NCI-H2029 (cell line): ENCODE measurements around the gene KCTD7.
A peak's percentile ranks its signal among the peaks of the same experiment; 100 is the strongest.
"Not testable (repeated sequence)": the region's sequence is repeated elsewhere in the genome, so short reads cannot be mapped to it uniquely, and the experiment has no call there.

Experiments
- DNase-seq: peaks from one replicate; lab custom pipeline; 2025; lab: John Stamatoyannopoulos, UW

KCTD7 gene

GRCh38 chr7:66628361-66629221 is at the start of gene KCTD7:
TSS of gene KCTD7 (plus strand) at chr7:66628881. CDS start at chr7:66629065, 184 bp downstream.
- peak; percentile 96 for DNase-seq

- DNase-seq, result not testable (repeated sequence)
Observed at GRCh38 chr7:66580380-66580779, 48.3 kb upstream of the KCTD7 start.

GRCh38 chr7:66582816-66583489 is 45.7 kb upstream of the KCTD7 start:
- DNase-seq, result not testable (repeated sequence)

DNA sequence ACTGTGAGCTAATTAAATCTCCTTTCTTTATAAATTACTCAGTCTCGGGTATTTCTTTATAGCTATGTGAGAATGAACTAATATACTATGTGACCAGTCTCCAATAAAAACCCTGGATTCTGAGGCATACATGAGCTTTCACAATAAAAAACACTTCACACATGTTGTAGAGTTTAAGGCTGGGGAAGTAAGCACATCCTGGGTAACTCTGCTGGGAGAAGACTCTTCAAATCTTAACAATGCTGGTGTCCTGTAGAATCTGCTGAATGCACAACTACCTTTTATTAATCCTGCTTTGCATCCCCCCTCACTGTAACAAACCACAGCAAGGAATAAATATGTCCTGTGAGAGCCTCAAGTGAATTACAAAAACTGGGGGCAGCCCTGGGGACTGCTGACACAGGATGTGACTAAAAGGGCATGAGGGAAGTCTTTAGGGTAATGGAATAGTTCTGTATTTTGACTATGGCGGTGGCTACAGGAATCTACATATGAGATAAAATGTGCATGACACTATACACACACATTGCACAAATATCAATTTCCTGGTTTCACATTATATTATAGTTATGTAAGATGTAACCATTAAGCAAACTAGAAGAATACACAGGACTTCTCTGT is 45.1 kb upstream of the KCTD7 start:
- DNase-seq, result no peak

GRCh38 chr7:66586181-66586580 is 42.5 kb upstream of the KCTD7 start:
- no peak for DNase-seq

DNA sequence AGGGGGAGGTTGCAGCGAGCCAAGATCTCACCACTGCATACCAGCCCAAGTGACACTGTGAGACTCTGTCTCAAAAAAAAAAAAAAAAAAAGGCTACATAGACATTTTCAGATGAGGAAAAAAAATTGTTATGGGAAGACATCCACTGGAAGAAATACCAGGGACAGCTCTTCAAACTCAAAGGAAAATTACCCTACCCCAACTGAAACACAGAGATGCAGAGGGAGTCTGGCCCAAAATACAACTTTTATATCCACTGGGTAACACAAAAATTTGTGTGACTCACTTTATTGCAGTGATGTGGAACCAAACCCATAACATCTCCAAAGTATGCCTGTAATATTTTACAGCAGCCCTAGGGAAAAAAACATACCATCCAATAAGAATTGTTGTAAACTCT is 40.5 kb upstream of the KCTD7 start:
- DNase-seq, result not testable (repeated sequence)

- DNase-seq, result not testable (repeated sequence)
Observed at GRCh38 chr7:66588856-66589570, 39.7 kb upstream of the KCTD7 start.

GRCh38 chr7:66590302-66591057 is 38.2 kb upstream of the KCTD7 start:
- not testable (repeated sequence) for DNase-seq

- DNase-seq, result not testable (repeated sequence)
Observed at GRCh38 chr7:66591058-66591798, 37.5 kb upstream of the KCTD7 start.

DNA sequence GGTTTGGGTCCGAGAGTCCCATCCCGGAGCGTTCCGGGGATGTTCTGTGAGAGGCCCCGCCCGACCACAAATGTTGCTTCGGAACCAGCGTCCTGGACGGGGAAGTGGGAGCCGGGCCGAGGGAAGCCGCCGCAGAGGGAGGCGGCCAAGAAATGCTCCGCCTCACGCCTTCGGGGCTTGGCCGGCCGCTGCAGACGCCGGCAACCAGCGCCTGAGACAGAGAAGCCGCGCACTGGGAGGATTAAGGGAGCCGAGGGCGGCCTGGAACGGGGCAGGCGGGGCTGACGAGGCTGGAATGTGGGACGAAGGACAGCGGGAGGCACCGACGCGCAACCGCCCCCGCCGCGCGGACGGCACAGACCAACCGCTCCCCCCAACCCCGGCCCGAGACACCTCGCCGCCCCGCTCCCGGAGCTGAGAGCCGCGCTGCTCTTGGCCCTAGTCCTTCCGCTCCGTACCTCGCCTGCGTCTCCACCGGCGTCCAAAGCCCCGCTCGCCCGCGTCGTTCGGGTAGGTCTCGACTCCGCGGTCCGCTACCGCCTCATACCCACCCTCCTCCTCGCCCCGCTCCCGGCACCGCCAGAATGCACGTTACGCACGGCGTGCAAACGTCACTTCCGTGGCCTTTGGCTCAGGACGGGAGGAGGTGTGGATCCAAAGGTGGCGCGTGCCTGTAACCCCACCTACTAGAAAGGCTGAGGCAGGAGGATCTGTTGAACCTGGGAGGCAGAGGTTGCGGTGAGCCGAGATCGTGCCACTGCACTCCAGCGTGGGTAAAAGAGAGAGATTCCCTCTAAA is 36.7 kb upstream of the KCTD7 start:
- DNase-seq, result peak; percentile 96

GRCh38 chr7:66592597-66593146 is 36.0 kb upstream of the KCTD7 start:
- DNase-seq, result not testable (repeated sequence)

- DNase-seq, result not testable (repeated sequence)
Observed at GRCh38 chr7:66594082-66594481, 34.6 kb upstream of the KCTD7 start.

DNA sequence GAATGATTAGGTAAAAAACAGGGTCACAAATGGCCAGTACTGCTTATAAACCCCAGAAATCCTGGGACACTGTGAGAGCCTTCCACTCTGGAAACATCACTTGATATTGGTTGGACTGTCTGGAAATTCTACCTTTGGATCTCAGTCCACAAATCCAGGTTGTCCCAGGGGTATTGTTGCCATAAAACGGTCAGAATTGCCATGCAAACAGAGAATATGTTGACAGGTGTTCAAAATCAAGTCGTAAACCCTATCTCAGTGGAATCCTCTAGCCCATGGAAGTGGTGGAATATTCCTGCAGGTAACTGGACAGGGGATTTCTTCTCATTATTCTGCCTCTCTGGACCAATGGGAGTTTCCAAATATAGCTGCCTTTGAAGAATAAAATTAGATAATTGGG is 31.2 kb upstream of the KCTD7 start:
- DNase-seq, result no peak

DNA sequence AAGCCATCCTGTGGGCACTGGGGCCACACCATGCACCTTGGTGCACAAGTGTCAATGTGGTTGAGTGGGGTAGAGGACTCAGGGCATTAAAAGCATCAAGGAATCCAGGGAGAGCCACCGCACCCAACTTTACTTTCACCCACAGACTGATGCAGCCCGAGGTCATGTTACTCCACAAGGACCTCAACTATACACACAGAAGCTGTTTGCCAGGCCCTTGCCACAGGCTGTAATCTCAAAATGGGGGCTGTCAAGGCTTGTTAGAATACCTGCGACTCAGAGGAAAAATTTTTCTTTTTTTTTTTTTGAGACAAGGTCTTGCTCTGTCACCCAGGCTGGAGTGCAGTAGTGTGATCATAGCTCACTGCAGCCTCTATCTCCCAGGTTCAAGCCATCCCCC is 26.5 kb upstream of the KCTD7 start:
- DNase-seq, result no peak

GRCh38 chr7:66604198-66604597 is 24.5 kb upstream of the KCTD7 start:
- DNase-seq, result no peak

DNA sequence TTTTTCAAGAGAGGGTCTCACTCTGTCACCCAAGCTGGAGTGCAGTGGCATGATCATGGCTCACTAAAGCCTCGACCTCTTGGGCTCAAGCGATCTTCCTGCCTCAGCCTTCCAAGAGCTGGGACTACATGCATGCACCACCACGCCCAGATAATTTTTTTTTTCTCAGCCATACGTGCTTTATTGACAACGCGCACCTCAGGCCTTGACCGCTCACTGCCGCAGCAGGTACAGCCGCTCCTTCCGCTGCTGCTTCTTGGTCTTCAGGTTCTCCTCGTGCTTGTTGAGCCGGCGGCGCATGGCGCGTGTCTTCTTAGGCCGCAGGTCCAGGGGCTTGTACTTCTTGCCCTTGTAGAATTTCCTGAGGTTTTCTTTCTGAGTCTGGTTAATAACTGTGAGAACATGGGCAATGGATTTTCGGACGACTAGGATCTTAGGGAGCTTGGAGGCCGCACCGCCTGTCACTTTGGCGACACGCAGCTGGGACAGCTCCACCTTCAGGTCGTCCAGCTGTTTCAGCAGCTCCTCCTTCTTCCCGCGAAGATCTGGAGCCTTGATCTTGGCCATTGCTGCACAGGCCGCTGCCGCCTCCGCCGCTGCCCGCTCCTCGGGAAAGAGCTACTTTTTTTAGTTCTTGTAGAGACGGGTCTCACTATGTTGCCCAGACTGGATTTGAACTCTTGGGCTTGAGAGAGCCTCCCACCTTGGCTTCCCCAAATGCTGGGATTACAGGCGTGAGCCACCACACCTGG is 22.0 kb upstream of the KCTD7 start:
- DNase-seq, result not testable (repeated sequence)

DNA sequence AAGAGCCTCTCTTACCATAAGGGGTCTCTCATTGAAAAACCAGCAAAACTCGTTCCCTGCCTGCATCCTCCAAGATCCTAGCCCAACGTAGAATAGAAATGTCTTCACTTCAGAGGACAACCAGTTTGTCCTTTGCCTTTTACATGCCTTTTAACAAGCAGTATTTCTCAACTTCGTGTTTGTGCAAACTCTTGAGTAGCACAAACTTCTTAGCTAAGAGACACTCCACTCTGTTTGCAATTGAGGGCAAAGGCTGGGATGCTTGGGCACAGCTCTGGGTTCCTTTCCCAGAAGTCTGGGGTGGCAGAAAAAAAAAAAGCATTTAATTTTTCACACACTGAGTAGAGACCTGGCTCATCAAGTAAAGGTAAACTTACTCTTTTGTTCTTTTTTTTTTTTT is 19.5 kb upstream of the KCTD7 start:
- no peak for DNase-seq

DNA sequence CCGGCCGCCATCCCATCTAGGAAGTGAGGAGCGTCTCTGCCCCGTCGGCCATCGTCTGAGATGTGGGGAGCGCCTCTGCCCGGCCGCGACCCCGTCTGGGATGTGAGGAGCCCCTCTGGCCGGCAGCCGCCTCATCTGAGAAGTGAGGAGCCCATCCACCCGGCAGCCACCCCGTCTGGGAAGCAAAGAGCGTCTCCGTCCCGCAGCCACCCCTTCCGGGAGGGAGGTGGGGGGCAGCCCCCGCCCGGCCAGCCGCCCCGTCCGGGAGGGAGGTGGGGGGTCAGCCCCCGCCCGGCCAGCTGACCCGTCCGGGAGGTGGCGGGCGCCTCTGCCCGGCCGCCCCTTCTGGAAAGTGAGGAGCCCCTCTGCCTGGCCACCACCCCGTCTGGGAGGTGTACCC is 14.1 kb upstream of the KCTD7 start:
- not testable (repeated sequence) for DNase-seq

DNA sequence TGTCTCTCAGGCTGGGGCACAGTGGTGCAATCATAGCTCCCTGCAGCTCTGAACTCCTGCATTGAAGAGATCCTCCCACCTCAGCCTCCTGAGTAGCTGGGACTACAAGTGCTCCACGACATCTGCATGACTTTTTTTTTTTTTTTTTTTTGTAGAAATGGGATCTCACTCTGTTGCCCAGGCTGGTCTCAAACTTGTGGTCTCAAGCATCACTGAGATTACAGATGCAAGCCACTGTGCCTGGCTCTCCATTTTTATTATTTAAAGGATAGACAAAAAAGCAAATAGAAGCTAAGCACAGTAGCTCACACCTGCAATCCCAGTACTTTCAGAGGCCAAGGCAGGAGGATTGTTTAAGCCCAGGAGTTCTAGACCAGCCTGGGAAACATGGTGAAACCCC is 13.0 kb upstream of the KCTD7 start:
- no peak for DNase-seq
